Activated T-cell treated with anti-CD3 and anti-CD28 coated beads for 24 hours (primary cell): ENCODE data around the gene PTPN4.
"Not testable (repeated sequence)": the region's sequence is repeated elsewhere in the genome, so short reads cannot be mapped to it uniquely, and the experiment has no call there.

Source experiments
- DNase-seq: peaks from one replicate; pipeline ENCODE4 v3.0.0-alpha.2; 2020; ENCODE audit warnings: low read depth

PTPN4 gene

DNA sequence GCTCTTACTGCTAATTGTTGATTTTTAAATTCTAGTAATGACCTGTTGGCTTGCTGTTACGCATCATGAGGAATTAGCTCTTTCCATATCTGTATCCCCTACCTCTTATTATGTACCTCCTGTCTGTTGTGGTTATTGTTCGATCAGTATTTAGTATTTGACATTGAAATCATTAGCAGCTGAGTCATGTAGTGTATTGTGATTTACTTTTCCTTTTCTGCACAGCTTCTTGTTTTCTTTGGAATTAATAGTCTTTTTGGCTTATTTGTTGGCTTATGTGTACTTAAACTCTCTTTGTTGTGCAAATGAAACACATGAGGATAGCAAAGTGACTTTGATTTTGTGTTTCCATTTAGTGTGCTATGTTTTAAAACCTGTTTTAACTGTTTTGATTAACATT is 257.5 kb downstream of the PTPN4 start:
- DNase-seq = no peak

DNA sequence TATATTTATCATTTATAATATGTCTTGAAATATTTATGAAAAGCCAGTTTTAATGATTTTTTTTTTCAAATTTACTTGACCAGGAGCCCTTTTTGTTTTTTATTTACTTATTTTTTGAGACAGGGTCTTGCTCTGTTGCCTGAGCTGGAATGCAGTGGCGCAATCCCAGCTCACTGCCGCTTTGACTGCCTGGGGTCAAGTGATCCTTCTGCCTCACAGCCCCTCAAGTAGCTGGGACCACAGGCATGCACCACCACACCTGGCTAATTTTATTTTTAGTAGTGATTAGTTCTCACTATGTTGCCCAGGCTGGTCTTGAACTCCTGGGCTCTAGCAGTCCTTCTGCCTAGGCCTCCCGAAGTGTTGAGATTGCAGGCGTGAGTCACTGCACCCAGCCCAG is 258.8 kb downstream of the PTPN4 start:
- no peak for DNase-seq

DNA sequence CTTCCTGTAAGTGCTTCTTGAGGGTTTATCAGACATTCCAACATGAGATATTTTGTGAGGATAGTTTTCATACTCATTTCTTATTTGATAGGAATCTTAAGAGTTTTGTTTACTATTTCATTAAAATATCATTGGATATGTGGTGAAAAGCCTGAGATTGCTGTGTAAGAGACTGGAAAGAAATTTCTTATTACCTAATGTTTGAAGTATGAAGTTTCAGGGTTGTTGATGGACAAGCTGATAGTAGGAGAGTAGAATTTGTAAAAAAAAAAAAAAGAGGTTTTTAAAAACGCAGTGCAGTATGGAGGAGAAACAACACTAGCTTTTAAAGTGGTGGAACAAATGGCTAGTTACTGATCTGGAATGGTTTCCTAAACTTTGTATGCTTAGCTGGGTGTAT is 260.8 kb downstream of the PTPN4 start:
- DNase-seq = no peak

DNA sequence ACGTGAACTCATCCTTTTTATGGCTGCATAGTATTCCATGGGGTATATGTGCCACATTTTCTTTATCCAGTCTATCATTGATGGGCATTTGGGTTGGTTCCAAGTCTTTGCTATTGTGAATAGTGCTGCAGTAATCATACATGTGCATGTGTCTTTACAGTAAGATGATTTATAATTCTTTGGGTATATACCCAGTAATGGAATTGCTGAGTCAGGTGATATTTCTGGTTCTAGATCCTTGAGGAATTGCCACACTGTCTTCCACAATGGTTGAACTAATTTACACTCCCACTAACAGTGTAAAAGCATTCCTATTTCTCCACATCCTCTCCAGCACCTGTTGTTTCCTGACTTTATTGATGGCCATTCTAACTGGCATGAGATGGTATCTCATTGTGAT is 262.8 kb downstream of the PTPN4 start:
- not testable (repeated sequence) for DNase-seq

DNA sequence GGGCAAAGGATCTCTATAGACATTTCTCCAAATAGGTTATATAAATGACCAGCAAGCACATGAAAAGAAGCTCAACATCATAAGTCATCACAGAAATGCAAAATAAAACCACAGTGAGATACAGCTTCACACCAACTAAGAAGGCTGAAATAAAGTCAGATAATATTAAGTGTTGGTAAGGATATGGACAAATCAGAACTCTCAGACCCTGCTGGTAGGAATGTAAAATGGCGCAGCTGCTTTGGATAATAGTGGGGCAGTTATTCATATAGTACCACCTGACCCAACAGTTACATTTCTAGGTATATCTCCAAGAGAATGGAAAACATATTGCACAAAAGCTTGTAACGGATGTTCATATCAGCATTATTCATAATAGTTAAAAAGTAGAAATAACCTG is 267.2 kb downstream of the PTPN4 start:
- no peak for DNase-seq

DNA sequence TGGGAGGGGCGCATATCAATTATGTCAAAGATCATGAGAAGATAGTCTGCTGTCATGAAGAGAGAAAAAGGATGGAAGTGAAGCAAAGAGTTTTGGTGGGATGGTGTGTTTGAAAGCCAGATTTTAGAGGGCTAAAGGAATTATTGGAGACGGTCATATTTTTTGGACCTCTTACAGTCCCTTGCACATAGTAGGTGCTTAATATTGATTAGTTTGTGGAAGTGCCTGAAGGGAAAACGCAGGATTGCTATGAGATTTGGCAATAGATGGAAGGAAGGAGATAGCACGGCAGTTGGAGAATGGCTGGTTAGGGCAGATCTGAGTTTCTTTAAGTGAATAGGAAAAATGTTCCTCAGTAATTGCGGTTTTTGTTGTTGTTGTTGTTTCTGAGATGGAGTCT is 269.1 kb downstream of the PTPN4 start:
- no peak for DNase-seq

DNA sequence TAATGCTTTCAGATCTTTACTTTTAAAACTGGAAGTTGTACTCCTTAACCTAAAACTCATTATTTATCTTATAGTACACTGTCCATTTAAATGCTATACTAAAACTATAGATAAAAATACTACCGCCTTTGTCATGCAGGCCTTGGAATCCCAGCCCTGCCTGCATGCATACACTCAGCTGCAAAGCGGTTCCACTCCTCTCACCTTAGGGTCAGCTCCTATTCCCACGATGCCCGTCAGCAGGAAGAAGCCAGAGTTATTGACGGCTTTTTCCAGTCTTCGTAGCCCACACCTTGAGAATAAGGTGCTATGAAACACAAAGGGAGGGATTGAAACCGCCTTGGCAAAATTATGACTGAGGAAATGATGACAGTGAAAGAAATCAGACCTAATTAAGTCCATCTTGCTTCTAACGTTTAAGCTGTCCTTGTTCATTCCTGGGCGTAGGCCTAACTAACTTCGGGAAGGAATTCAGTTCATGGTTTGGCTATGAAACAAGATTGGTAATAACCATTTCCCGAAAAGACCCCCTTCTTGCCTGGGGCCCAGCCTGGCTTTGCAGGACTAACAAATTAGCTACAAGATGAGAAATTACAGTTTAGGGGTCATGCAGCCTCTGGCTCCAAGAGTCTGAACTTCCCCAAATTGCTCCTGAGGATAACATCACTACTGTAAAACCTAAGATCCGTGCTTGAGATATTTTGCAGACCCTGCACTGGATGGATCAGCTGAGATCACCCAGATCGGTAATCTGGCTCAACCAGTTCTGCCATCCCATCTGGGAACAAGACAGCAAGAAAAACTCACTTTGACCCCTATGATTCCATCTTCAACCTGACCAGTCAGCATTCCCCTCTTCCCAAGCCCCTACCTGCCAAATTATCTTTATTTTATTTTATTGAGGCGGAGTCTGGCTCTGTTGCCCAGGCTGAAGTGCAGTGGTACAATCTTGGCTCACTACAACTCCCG is 270.2 kb downstream of the PTPN4 start:
- no peak for DNase-seq

DNA sequence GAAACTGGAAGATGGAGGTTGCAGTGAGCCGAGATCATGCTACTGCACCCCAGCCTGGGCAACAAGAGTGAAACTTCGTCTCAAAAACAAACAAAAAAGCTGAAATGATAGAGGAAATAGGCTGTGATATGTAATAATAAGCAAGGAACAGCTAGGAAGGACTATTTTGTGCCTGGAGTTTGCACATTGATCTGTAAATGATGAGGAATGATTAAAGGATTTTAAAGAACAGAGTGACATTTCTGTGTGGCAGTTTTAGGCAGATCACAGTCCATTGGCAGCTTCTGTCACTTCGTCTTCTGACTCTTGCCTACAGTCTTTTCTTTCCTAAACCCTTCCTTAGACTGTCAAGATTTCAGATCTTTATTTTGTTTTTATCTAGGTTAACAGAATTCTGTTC is 272.6 kb downstream of the PTPN4 start:
- DNase-seq = no peak
